SK-N-SH treated with all-trans-retinoic acid at 6 μM for 48 hours (cell line): ENCODE data around the gene TRIB2.
A peak's percentile ranks its signal among the peaks of the same experiment; 100 is the strongest.

Experiments
- ATAC-seq: fragments of 200-7000 bp; cut with Tn5 transposase; 3 replicates; pipeline ENCODE4 v1.9.1; 2020; ENCODE audit warnings: mild to moderate bottlenecking, moderate library complexity
- ARNTL ChIP-seq: fragments of 450-650 bp; formaldehyde crosslinking; IDR thresholded peaks from 2 replicates; pipeline ENCODE4 v1.5.0; 2020; ENCODE audit warnings: low read depth, mild to moderate bottlenecking, moderate library complexity, borderline replicate concordance
- BACH2 ChIP-seq: fragments of 250-450 bp; sonication (Bioruptor Pico); IDR thresholded peaks from 2 replicates; pipeline ENCODE4 v1.9.0; 2021; ENCODE audit warnings: mild to moderate bottlenecking, borderline replicate concordance
- CREB5 ChIP-seq: fragments of 250-450 bp; sonication (Bioruptor Pico); IDR thresholded peaks from 2 replicates; pipeline ENCODE4 v1.5.1; 2020; ENCODE audit warnings: low read depth, mild to moderate bottlenecking, moderate library complexity
- ISL1 ChIP-seq: fragments of 250-450 bp; sonication (Bioruptor Pico); IDR thresholded peaks from 2 replicates; pipeline ENCODE4 v2.1.2; 2022; ENCODE audit warnings: mild to moderate bottlenecking, moderate library complexity
- PPARA ChIP-seq: fragments of 250-450 bp; sonication (Bioruptor Pico); IDR thresholded peaks from 2 replicates; pipeline ENCODE4 v1.5.0; 2020; ENCODE audit warnings: mild to moderate bottlenecking, borderline replicate concordance
- RARB ChIP-seq: fragments of 250-450 bp; sonication (Bioruptor Pico); IDR thresholded peaks from 2 replicates; pipeline ENCODE4 v1.8.0; 2021; ENCODE audit warnings: mild to moderate bottlenecking, moderate library complexity
- SNAI2 ChIP-seq: fragments of 250-450 bp; sonication (Bioruptor Pico); IDR thresholded peaks from 2 replicates; pipeline ENCODE4 v1.5.0; 2020; ENCODE audit warnings: mild to moderate bottlenecking, moderate library complexity
- TOX ChIP-seq: fragments of 250-450 bp; sonication (Bioruptor Pico); IDR thresholded peaks from 2 replicates; pipeline ENCODE4 v1.8.0; 2021; ENCODE audit warnings: mild to moderate bottlenecking, moderate library complexity, borderline replicate concordance
- ZFP30 ChIP-seq: fragments of 450-650 bp; formaldehyde crosslinking; IDR thresholded peaks from 2 replicates; pipeline ENCODE4 v1.5.0; 2022; ENCODE audit warnings: mild to moderate bottlenecking, moderate library complexity
- ZNF70 ChIP-seq: fragments of 450-650 bp; formaldehyde crosslinking; IDR thresholded peaks from 2 replicates; pipeline ENCODE4 v1.5.0; 2020; ENCODE audit warnings: mild to moderate bottlenecking, moderate library complexity
- ZNF8 ChIP-seq: fragments of 450-650 bp; formaldehyde crosslinking; IDR thresholded peaks from 2 replicates; pipeline ENCODE4 v1.5.0; 2020; ENCODE audit warnings: mild to moderate bottlenecking, moderate library complexity
- TF ChIP-seq, protein P1 (sequence below): fragments of 250-450 bp; sonication (Bioruptor Pico); IDR thresholded peaks from 2 replicates; pipeline ENCODE4 v1.8.0; 2020; ENCODE audit warnings: mild to moderate bottlenecking, moderate library complexity, borderline replicate concordance
- TF ChIP-seq, protein P2 (sequence below): fragments of 250-450 bp; sonication (Bioruptor Pico); IDR thresholded peaks from 2 replicates; pipeline ENCODE4 v1.5.1; 2021; ENCODE audit warnings: mild to moderate bottlenecking, moderate library complexity
- TF ChIP-seq, protein P3 (sequence below): fragments of 250-450 bp; sonication (Bioruptor Pico); IDR thresholded peaks from 2 replicates; pipeline ENCODE4 v1.8.0; 2021; ENCODE audit warnings: low read depth, mild to moderate bottlenecking, moderate library complexity, borderline replicate concordance
- TF ChIP-seq, protein P4 (sequence below): fragments of 250-450 bp; sonication (Bioruptor Pico); IDR thresholded peaks from 2 replicates; pipeline ENCODE4 v1.5.0; 2020; ENCODE audit warnings: mild to moderate bottlenecking, moderate library complexity

The TRIB2 gene

GRCh38 chr2:12683457-12684100 lies 33.2 kb upstream of the TRIB2 start:
- TF ChIP-seq RARB (CRISPR knock-in tag) (no peak), BACH2 (CRISPR knock-in tag) (no peak), PPARA (no peak), TOX (CRISPR knock-in tag) (no peak), ZNF70 (CRISPR knock-in tag) (no peak), ISL1 (CRISPR knock-in tag) (no peak), SNAI2 (no peak), CREB5 (no peak)
- TF ChIP-seq, protein P1, sequence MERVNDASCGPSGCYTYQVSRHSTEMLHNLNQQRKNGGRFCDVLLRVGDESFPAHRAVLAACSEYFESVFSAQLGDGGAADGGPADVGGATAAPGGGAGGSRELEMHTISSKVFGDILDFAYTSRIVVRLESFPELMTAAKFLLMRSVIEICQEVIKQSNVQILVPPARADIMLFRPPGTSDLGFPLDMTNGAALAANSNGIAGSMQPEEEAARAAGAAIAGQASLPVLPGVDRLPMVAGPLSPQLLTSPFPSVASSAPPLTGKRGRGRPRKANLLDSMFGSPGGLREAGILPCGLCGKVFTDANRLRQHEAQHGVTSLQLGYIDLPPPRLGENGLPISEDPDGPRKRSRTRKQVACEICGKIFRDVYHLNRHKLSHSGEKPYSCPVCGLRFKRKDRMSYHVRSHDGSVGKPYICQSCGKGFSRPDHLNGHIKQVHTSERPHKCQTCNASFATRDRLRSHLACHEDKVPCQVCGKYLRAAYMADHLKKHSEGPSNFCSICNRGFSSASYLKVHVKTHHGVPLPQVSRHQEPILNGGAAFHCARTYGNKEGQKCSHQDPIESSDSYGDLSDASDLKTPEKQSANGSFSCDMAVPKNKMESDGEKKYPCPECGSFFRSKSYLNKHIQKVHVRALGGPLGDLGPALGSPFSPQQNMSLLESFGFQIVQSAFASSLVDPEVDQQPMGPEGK (CRISPR knock-in tag), result no peak
- TF ChIP-seq, protein P2, sequence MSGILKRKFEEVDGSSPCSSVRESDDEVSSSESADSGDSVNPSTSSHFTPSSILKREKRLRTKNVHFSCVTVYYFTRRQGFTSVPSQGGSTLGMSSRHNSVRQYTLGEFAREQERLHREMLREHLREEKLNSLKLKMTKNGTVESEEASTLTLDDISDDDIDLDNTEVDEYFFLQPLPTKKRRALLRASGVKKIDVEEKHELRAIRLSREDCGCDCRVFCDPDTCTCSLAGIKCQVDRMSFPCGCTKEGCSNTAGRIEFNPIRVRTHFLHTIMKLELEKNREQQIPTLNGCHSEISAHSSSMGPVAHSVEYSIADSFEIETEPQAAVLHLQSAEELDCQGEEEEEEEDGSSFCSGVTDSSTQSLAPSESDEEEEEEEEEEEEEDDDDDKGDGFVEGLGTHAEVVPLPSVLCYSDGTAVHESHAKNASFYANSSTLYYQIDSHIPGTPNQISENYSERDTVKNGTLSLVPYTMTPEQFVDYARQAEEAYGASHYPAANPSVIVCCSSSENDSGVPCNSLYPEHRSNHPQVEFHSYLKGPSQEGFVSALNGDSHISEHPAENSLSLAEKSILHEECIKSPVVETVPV (CRISPR knock-in tag), result no peak
- TF ChIP-seq, protein P3, sequence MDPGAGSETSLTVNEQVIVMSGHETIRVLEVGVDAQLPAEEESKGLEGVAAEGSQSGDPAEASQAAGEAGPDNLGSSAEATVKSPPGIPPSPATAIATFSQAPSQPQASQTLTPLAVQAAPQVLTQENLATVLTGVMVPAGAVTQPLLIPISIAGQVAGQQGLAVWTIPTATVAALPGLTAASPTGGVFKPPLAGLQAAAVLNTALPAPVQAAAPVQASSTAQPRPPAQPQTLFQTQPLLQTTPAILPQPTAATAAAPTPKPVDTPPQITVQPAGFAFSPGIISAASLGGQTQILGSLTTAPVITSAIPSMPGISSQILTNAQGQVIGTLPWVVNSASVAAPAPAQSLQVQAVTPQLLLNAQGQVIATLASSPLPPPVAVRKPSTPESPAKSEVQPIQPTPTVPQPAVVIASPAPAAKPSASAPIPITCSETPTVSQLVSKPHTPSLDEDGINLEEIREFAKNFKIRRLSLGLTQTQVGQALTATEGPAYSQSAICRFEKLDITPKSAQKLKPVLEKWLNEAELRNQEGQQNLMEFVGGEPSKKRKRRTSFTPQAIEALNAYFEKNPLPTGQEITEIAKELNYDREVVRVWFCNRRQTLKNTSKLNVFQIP (CRISPR knock-in tag), result no peak
- TF ChIP-seq, protein P4, sequence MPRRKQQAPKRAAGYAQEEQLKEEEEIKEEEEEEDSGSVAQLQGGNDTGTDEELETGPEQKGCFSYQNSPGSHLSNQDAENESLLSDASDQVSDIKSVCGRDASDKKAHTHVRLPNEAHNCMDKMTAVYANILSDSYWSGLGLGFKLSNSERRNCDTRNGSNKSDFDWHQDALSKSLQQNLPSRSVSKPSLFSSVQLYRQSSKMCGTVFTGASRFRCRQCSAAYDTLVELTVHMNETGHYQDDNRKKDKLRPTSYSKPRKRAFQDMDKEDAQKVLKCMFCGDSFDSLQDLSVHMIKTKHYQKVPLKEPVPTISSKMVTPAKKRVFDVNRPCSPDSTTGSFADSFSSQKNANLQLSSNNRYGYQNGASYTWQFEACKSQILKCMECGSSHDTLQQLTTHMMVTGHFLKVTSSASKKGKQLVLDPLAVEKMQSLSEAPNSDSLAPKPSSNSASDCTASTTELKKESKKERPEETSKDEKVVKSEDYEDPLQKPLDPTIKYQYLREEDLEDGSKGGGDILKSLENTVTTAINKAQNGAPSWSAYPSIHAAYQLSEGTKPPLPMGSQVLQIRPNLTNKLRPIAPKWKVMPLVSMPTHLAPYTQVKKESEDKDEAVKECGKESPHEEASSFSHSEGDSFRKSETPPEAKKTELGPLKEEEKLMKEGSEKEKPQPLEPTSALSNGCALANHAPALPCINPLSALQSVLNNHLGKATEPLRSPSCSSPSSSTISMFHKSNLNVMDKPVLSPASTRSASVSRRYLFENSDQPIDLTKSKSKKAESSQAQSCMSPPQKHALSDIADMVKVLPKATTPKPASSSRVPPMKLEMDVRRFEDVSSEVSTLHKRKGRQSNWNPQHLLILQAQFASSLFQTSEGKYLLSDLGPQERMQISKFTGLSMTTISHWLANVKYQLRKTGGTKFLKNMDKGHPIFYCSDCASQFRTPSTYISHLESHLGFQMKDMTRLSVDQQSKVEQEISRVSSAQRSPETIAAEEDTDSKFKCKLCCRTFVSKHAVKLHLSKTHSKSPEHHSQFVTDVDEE, result no peak
- no peak for ATAC-seq

DNA sequence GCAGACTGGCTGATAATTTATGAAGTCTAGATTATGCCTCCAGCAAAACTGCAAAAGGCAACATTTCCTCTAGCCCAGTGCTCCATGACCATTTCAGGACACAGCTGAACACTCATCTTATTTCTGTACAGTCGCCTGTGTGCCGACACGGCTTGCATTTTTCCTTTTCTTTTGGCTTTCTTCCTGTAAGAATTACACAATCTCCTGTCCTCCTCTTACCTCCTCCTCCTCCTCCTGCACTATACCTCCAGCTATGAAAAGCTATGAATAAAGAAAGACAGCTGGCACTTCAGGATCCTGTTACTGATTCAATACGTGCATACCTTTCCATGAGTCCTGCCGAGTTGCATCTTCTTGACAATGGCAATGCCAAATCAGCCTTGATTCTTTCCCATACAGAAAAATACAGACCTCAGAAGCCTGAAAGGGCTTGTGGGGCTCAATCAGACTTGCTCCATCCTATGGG lies 32.2 kb upstream of the TRIB2 start:
- TF ChIP-seq PPARA (no peak), ARNTL (no peak), ZFP30 (no peak)
- TF ChIP-seq, protein P4, result no peak
- TF ChIP-seq, all 23 proteins: peak for 0

DNA sequence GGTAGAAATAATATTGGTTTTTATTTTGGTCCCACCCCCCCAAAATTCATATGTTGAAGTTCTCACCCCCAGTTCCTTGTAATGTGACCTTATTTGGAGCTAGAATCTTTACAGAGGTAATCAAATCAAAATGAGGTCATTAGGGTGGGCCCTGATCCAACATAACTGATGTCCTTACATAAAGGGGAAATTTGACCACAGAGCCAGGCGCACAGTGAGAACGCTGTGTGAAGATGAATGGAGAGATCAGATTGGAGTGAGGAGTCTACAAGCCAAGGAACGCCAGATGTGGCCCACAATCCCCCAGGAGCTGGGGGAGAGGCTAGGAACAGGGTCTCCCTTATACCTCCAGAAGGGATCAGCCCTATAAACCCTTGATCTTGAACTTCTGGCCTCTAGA lies 31.6 kb upstream of the TRIB2 start:
- no peak for TF ChIP-seq ZNF8
- TF ChIP-seq, protein P3 (CRISPR knock-in tag), result no peak
- ATAC-seq, result peak; percentile 55

More for the DNA sequence above, 32.2 kb upstream of the TRIB2 start:
- ATAC-seq, result peak; percentile 89
